HG02852 (cell line): ENCODE results near the gene PTPN20.

Experiments used
- ATAC-seq: cut with Tn5 transposase; IDR thresholded peaks from one replicate; pipeline ENCODE4 v1.9.1; 2021; ENCODE audit warnings: mild to moderate bottlenecking, moderate library complexity; ENCODE audit not compliant: unreplicated experiment

PTPN20 gene

GRCh38 chr10:47019155-47020145 is 108.2 kb downstream of the PTPN20 start:
- no peak for ATAC-seq

- ATAC-seq: no peak
Observed at GRCh38 chr10:47020471-47020870, 109.2 kb downstream of the PTPN20 start.

- ATAC-seq: no peak
Observed at GRCh38 chr10:47021850-47022249, 110.6 kb downstream of the PTPN20 start.

GRCh38 chr10:47022311-47023131 is 111.3 kb downstream of the PTPN20 start:
- ATAC-seq: no peak

- no peak for ATAC-seq
Observed at GRCh38 chr10:47023237-47024045, 112.2 kb downstream of the PTPN20 start.

GRCh38 chr10:47024046-47024322 is 112.8 kb downstream of the PTPN20 start:
- no peak for ATAC-seq

GRCh38 chr10:47024399-47025252 is 113.4 kb downstream of the PTPN20 start:
- no peak for ATAC-seq

GRCh38 chr10:47025253-47025539 is 114.0 kb downstream of the PTPN20 start:
- no peak for ATAC-seq

GRCh38 chr10:47025540-47026300 is 114.5 kb downstream of the PTPN20 start:
- no peak for ATAC-seq

- no peak for ATAC-seq
Observed at GRCh38 chr10:47026301-47027107, 115.3 kb downstream of the PTPN20 start.

- no peak for ATAC-seq
Observed at GRCh38 chr10:47027108-47027783, 116.0 kb downstream of the PTPN20 start.

GRCh38 chr10:47027784-47028260 is 116.6 kb downstream of the PTPN20 start:
- no peak for ATAC-seq

GRCh38 chr10:47028466-47028865 is 117.2 kb downstream of the PTPN20 start:
- no peak for ATAC-seq

GRCh38 chr10:47029181-47030009 is 118.2 kb downstream of the PTPN20 start:
- ATAC-seq: no peak

GRCh38 chr10:47030191-47030703 is 119.0 kb downstream of the PTPN20 start:
- ATAC-seq: no peak

GRCh38 chr10:47031211-47031900 is 120.1 kb downstream of the PTPN20 start:
- ATAC-seq: no peak
